Kidney (tissue), 14 donors: ENCODE results near the gene GGA2. TPM values are rescaled to one million over a fixed set of nuclear protein-coding genes. Genes with fewer than 3 reads are reported as not detected.

ENCODE experiments used
- DNase-seq, 5 donors: peaks; one replicate each; pipeline ENCODE4 v3.0.0-alpha.2; 2013 to 2020
- FAIRE-seq: peaks from 2 replicates; lab custom pipeline; 2012; peaks lifted over from hg19 to GRCh38; lab: Jason Lieb, UNC
- H3K27ac ChIP-seq, 2 donors: one replicate each; pipeline ENCODE4 v1.7.0; 2013; ENCODE audit warnings: low read depth in 2 of 2, low read length in 2 of 2, inconsistent platforms in 1 of 2
- H3K27me3 ChIP-seq: one replicate; pipeline ENCODE4 v1.7.1; 2013; ENCODE audit warnings: low read length, inconsistent platforms; ENCODE audit not compliant: control insufficient read depth, insufficient read depth
- H3K36me3 ChIP-seq, 3 donors: one replicate each; pipeline versions ENCODE4 v1.7.0 to v1.7.1; 2013; ENCODE audit warnings: low read length in 3 of 3, control low read depth in 1 of 3, inconsistent platforms in 1 of 3; ENCODE audit not compliant: insufficient read depth in 3 of 3, control insufficient read depth in 2 of 3
- H3K4me1 ChIP-seq, 3 donors: one replicate each; pipeline versions ENCODE4 v1.7.0 to v1.7.1; 2013; ENCODE audit warnings: low read length in 3 of 3, inconsistent platforms in 1 of 3, low read depth in 1 of 3; ENCODE audit not compliant: control insufficient read depth in 2 of 3, insufficient read depth in 2 of 3
- H3K4me3 ChIP-seq, 3 donors: one replicate each; pipeline versions ENCODE4 v1.7.0 to v1.8.1; 2013; ENCODE audit warnings: low read length in 3 of 3, control low read depth in 1 of 3, inconsistent platforms in 1 of 3
- H3K9ac ChIP-seq, 3 donors: one replicate each; pipeline versions ENCODE4 v1.7.0 to v1.7.1; 2013; ENCODE audit warnings: low read length in 3 of 3, control low read depth in 1 of 3, inconsistent platforms in 1 of 3
- H3K9me3 ChIP-seq, 3 donors: one replicate each; pipeline versions ENCODE4 v1.7.0 to v1.7.1; 2013; ENCODE audit warnings: low read length in 3 of 3, control low read depth in 1 of 3, inconsistent platforms in 1 of 3; ENCODE audit not compliant: control insufficient read depth in 2 of 3, insufficient read depth in 1 of 3
- CTCF ChIP-seq: IDR thresholded peaks from 3 replicates; pipeline ENCODE4 v1.5.1; 2012; ENCODE audit warnings: mild to moderate bottlenecking, moderate library complexity, borderline replicate concordance; ENCODE audit not compliant: insufficient read depth; ENCODE audit errors: extremely low read depth
- intact Hi-C: fragments of 100-400 bp; cut with DNase I; formaldehyde crosslinking; loops from one replicate; pipeline ENCODE4 v1.11.1; 2022
- polyA plus RNA-seq: library from polyadenylated mRNA; stranded (reverse); fragments of 350-450 nt; fragmentation: Illumina TruSeq; extraction: RNeasy Lipid Tissue Mini Kit (QIAGEN cat#74804); gene quantifications from one replicate; pipeline ENCODE4 v1.2.3, GENCODE V29; 2014; ENCODE audit warnings: low read depth, low replicate concordance; ENCODE audit not compliant: insufficient read depth
- total RNA-seq: library from RNA; stranded (reverse); fragmentation: NEBNext Ultra II Directional; extraction: Animal tissue kit (Norgen Biotek cat#: 25700); gene quantifications from one replicate; pipeline ENCODE4 v1.2.1, GENCODE V29; 2021
- donor health status: control.
- donor health status: control.
- donor health status: control.
- donor health status: control.
- donor health status: control.
- donor health status: DM: yes; HTN: yes; CAD: no.
- donor health status: Normal renal cell carcinoma (clear cell type).

GGA2 gene
- total and polyA plus RNA-seq, 2 donors from 2014 or later: 43.5 to 79.9 TPM

GRCh38 chr16:23504453-23505179 lies 5.7 kb downstream of the GGA2 start:
- Histone ChIP-seq H3K9ac (peak overlapping the region in 2 of 3 donors; percentile 11 to 37), H3K27ac (peak overlapping the region; percentile 25 to 77), H3K9me3 (no peaks in the 10 kb centered on the region), H3K36me3 (peaks cover 0 to 2% (median 0%) of the 10 kb centered on the region in 3 donors), H3K4me3 (peak overlapping the region in 2 of 3 donors; percentile 14 to 26), H3K27me3 (no peaks in the 10 kb centered on the region), H3K4me1 (peaks cover 0 to 56% (median 23%) of the 10 kb centered on the region in 3 donors)
- DNase-seq (peak in 3 of 5 donors; percentile 25 to 81 (median 47)), FAIRE-seq (no peak)
- TF ChIP-seq CTCF: no peak
- intact Hi-C loops: no loop called here

GRCh38 chr16:23504076-23504452 lies 6.2 kb downstream of the GGA2 start:
- TF ChIP-seq CTCF: no peak
- Histone ChIP-seq H3K4me1 (peaks cover 0 to 56% (median 23%) of the 10 kb centered on the region in 3 donors), H3K4me3 (no peak overlapping the region), H3K27ac (peak overlapping the region in 1 of 2 donors; percentile 26), H3K36me3 (peaks cover 0 to 2% (median 0%) of the 10 kb centered on the region in 3 donors), H3K9ac (no peak overlapping the region), H3K27me3 (no peaks in the 10 kb centered on the region), H3K9me3 (no peaks in the 10 kb centered on the region)
- FAIRE-seq (no peak), DNase-seq (peak in 1 of 5 donors; percentile 4)
- intact Hi-C loops: no loop called here

GRCh38 chr16:23502466-23502865 lies 7.8 kb downstream of the GGA2 start:
- Histone ChIP-seq H3K36me3 (peaks cover 0 to 2% (median 0%) of the 10 kb centered on the region in 3 donors), H3K27ac (no peak overlapping the region), H3K4me3 (no peak overlapping the region), H3K9ac (no peak overlapping the region), H3K27me3 (no peaks in the 10 kb centered on the region), H3K9me3 (no peaks in the 10 kb centered on the region), H3K4me1 (peaks cover 0 to 56% (median 37%) of the 10 kb centered on the region in 3 donors)
- FAIRE-seq (no peak), DNase-seq (no peak)
- intact Hi-C loops: no loop called here
- no peak for TF ChIP-seq CTCF
